H9 (cell line): ENCODE results near the gene MBTD1. TPM values are rescaled to one million over a fixed set of nuclear protein-coding genes. Genes with fewer than 3 reads are reported as not detected.

Experiments
- DNase-seq: peaks from one replicate; pipeline ENCODE4 v3.0.0-alpha.2; 2017
- H2AFZ ChIP-seq: one replicate; pipeline ENCODE4 v1.6.1; 2013; ENCODE audit warnings: mild to moderate bottlenecking, low read length, control low read depth, moderate library complexity
- H2AK5ac ChIP-seq: 2 replicates; pipeline ENCODE4 v1.6.1; 2013; ENCODE audit warnings: low read length, control low read depth, mixed read lengths; ENCODE audit not compliant: insufficient read length
- H2BK120ac ChIP-seq: one replicate; pipeline ENCODE4 v1.6.1; 2013; ENCODE audit warnings: low read depth, mild to moderate bottlenecking, low read length, control low read depth, inconsistent platforms; ENCODE audit not compliant: poor library complexity, severe bottlenecking
- H2BK12ac ChIP-seq: 2 replicates; pipeline ENCODE4 v1.6.1; 2013; ENCODE audit warnings: low read length, control low read depth, mixed read lengths, low read depth; ENCODE audit not compliant: insufficient read length
- H2BK15ac ChIP-seq: 2 replicates; pipeline ENCODE4 v1.6.1; 2013; ENCODE audit warnings: low read depth, low read length, control low read depth
- H2BK20ac ChIP-seq: one replicate; pipeline ENCODE4 v1.6.1; 2013; ENCODE audit warnings: low read depth, mild to moderate bottlenecking, low read length, control low read depth, inconsistent platforms; ENCODE audit not compliant: poor library complexity, severe bottlenecking
- H2BK5ac ChIP-seq: 2 replicates; pipeline ENCODE4 v1.6.1; 2013; ENCODE audit warnings: low read length, control low read depth, mixed read lengths; ENCODE audit not compliant: insufficient read length
- H3K14ac ChIP-seq: 2 replicates; pipeline ENCODE4 v1.6.1; 2013; ENCODE audit warnings: low read length, control low read depth; ENCODE audit not compliant: insufficient read depth
- H3K18ac ChIP-seq: 2 replicates; pipeline ENCODE4 v1.6.1; 2013; ENCODE audit warnings: low read depth, mild to moderate bottlenecking, mixed read lengths, low read length, control low read depth; ENCODE audit not compliant: insufficient read length
- H3K23ac ChIP-seq: 2 replicates; pipeline ENCODE4 v1.6.1; 2013; ENCODE audit warnings: low read length, control low read depth, mixed read lengths, low read depth; ENCODE audit not compliant: insufficient read length
- H3K23me2 ChIP-seq: 2 replicates; pipeline ENCODE4 v1.6.1; 2013; ENCODE audit warnings: low read depth, mild to moderate bottlenecking, mixed read lengths, low read length, control low read depth; ENCODE audit not compliant: insufficient read length, poor library complexity, severe bottlenecking
- H3K27ac ChIP-seq: 2 replicates; pipeline ENCODE4 v1.5.1; 2013; ENCODE audit warnings: low read length, control low read depth, mixed read lengths, low read depth; ENCODE audit not compliant: insufficient read length
- H3K27me3 ChIP-seq: 2 replicates; pipeline ENCODE4 v1.6.1; 2013; ENCODE audit warnings: low read length, control low read depth, inconsistent platforms; ENCODE audit not compliant: insufficient read depth
- H3K4ac ChIP-seq: 2 replicates; pipeline ENCODE4 v1.6.1; 2013; ENCODE audit warnings: low read depth, mild to moderate bottlenecking, control low read depth, inconsistent platforms, low read length, moderate library complexity
- H3K4me1 ChIP-seq: 2 replicates; pipeline ENCODE4 v1.6.1; 2013; ENCODE audit warnings: low read length, control low read depth, inconsistent platforms; ENCODE audit not compliant: insufficient read depth
- H3K4me2 ChIP-seq: 2 replicates; pipeline ENCODE4 v1.6.1; 2013; ENCODE audit warnings: low read length, control low read depth, mixed read lengths; ENCODE audit not compliant: insufficient read length, insufficient read depth
- H3K56ac ChIP-seq: 2 replicates; pipeline ENCODE4 v1.6.1; 2013; ENCODE audit warnings: low read depth, mild to moderate bottlenecking, mixed read lengths, low read length, control low read depth; ENCODE audit not compliant: insufficient read length
- H3K79me1 ChIP-seq: 2 replicates; pipeline ENCODE4 v1.6.1; 2013; ENCODE audit warnings: low read depth, mild to moderate bottlenecking, moderate library complexity, low read length, control low read depth, inconsistent platforms; ENCODE audit not compliant: insufficient read depth, poor library complexity, severe bottlenecking
- H3K79me2 ChIP-seq: 2 replicates; pipeline ENCODE4 v1.6.1; 2013; ENCODE audit warnings: low read length, control low read depth, inconsistent platforms; ENCODE audit not compliant: insufficient read depth
- H3K9ac ChIP-seq: 2 replicates; pipeline ENCODE4 v1.6.1; 2013; ENCODE audit warnings: low read length, control low read depth, mixed read lengths; ENCODE audit not compliant: insufficient read length; ENCODE audit errors: extremely low read depth
- H3K9me3 ChIP-seq: one replicate; pipeline ENCODE4 v1.6.1; 2013; ENCODE audit warnings: low read depth, low read length, inconsistent platforms; ENCODE audit not compliant: control insufficient read depth
- H3T11ph ChIP-seq: one replicate; pipeline ENCODE4 v1.6.1; 2013; ENCODE audit warnings: mild to moderate bottlenecking, low read length, control low read depth, inconsistent platforms
- H4K20me1 ChIP-seq: one replicate; pipeline ENCODE4 v1.6.1; 2013; ENCODE audit not compliant: control insufficient read depth, insufficient read length, insufficient read depth
- H4K5ac ChIP-seq: 2 replicates; pipeline ENCODE4 v1.6.1; 2013; ENCODE audit warnings: low read depth, mild to moderate bottlenecking, mixed read lengths, low read length, control low read depth; ENCODE audit not compliant: insufficient read length
- H4K8ac ChIP-seq: replicated peaks from 2 replicates; pipeline ENCODE4 v1.6.1; 2013; ENCODE audit warnings: low read length, control low read depth, mixed read lengths, low read depth; ENCODE audit not compliant: insufficient read length
- H4K91ac ChIP-seq: 2 replicates; pipeline ENCODE4 v1.6.1; 2013; ENCODE audit warnings: low read depth, mild to moderate bottlenecking, moderate library complexity, mixed read lengths, low read length, control low read depth; ENCODE audit not compliant: insufficient read length
- H3K27ac Mint-ChIP-seq, 3 experiments: 2 replicates in 2 of 3; 3 replicates in 1 of 3; pipeline ENCODE4 v1.8.0; 2020 to 2021; ENCODE audit warnings: mixed read lengths in 3 of 3, mild to moderate bottlenecking in 1 of 3, moderate library complexity in 1 of 3
- H3K27me3 Mint-ChIP-seq: 2 replicates; pipeline ENCODE4 v1.8.0; 2021; ENCODE audit warnings: low read depth, mild to moderate bottlenecking, moderate library complexity, mixed read lengths
- H3K36me3 Mint-ChIP-seq, 3 experiments: 2 replicates in 2 of 3; 3 replicates in 1 of 3; pipeline ENCODE4 v1.8.0; 2020 to 2021; ENCODE audit warnings: low read depth in 3 of 3, mixed read lengths in 3 of 3; ENCODE audit not compliant: insufficient read depth in 1 of 3
- H3K4me1 Mint-ChIP-seq, 2 experiments: 2 replicates each; pipeline ENCODE4 v1.8.0; 2020; ENCODE audit warnings: mixed read lengths in 2 of 2
- H3K4me3 Mint-ChIP-seq, 2 experiments: 2 replicates in 1 of 2; 3 replicates in 1 of 2; pipeline ENCODE4 v1.8.0; 2020 to 2021; ENCODE audit warnings: mild to moderate bottlenecking in 2 of 2, mixed read lengths in 2 of 2, moderate library complexity in 1 of 2
- H3K9me3 Mint-ChIP-seq, 2 experiments: 2 replicates in 1 of 2; 3 replicates in 1 of 2; pipeline ENCODE4 v1.8.0; 2020; ENCODE audit warnings: mild to moderate bottlenecking in 2 of 2, mixed read lengths in 2 of 2, moderate library complexity in 1 of 2
- WGBS: extraction: QIAGEN DNeasy Blood & Tissue Kit; methylation state at CpG from one replicate; pipeline ENCODE4 v1.1.7; 2013; ENCODE audit warnings: missing lambda C conversion rate, low lambda C conversion rate, mixed read lengths; ENCODE audit not compliant: insufficient read length; ENCODE audit errors: extremely low coverage; 5-methylcytosine and 5-hydroxymethylcytosine counted together
- total RNA-seq: library from RNA; stranded (reverse); gene quantifications from 2 replicates; pipeline ENCODE4 v1.2.1, GENCODE V29; 2021
- TF ChIP-seq, protein P1 (sequence below): fragments of 200-600 bp; sonication (generic); conservative IDR thresholded peaks from 3 replicates; pipeline ENCODE4 v1.8.0; 2021; ENCODE audit warnings: antibody characterized with exemption, mild to moderate bottlenecking

Gene MBTD1
- total RNA-seq, 1 experiment from 2014 or later = 49.6 TPM

DNA sequence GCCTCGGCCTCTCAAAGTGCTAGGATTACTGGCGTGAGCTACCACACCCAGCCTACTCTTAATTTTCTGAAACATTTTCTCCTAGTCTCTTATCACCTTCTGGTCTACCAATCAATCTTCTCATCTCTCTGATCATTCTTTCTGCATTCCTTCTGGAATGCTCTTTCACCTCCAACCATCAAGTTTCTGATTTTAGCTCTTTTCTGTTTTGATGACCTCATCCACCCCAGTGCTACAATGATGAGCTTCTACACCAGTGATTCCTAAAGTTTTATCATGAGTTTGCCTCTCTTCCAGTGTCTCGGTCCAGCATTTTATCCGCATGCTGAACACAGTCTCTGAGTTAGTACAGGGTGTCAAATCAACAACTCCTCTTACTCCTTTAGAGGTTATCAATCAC is 62.1 kb downstream of the MBTD1 start:
- no peak for DNase-seq
- no peak overlapping the region for H3K18ac ChIP-seq
- no peak overlapping the region for H3K9ac ChIP-seq
- WGBS = no CpG with 5 or more reads among the region's 4 CpGs
- H3K4me1 ChIP-seq = no peaks in the 10 kb centered on the region
- H3K79me2 ChIP-seq = no peaks in the 10 kb centered on the region
- no peak overlapping the region for H4K5ac ChIP-seq
- no peak overlapping the region for H3K4ac ChIP-seq
- no peak overlapping the region for H2AK5ac ChIP-seq
- no peak overlapping the region for H3K23ac ChIP-seq
- H3K9me3 ChIP-seq = no peaks in the 10 kb centered on the region
- no peaks in the 10 kb centered on the region for H3K27me3 ChIP-seq
- no peak overlapping the region for H3K4me2 ChIP-seq
- Mint-ChIP-seq H3K4me3 (no peak overlapping the region), H3K9me3 (no peaks in the 10 kb centered on the region), H3K36me3 (peaks cover 12 to 73% (median 63%) of the 10 kb centered on the region in 3 experiments; a peak in 6 of 7 replicates), H3K27ac (peak overlapping the region in 2 of 3 experiments; percentile 5 to 34; a peak in 2 of 7 replicates), H3K27me3 (no peaks in the 10 kb centered on the region), H3K4me1 (no peaks in the 10 kb centered on the region)
- H2AFZ ChIP-seq = no peak overlapping the region
- no peaks in the 10 kb centered on the region for H3K79me1 ChIP-seq
- H4K8ac ChIP-seq = no peak overlapping the region
- H3K14ac ChIP-seq = no peak overlapping the region
- no peak overlapping the region for H3K56ac ChIP-seq
- no peak overlapping the region for H2BK5ac ChIP-seq
- H4K91ac ChIP-seq = no peak overlapping the region
- no peak overlapping the region for H3K27ac ChIP-seq
- H2BK12ac ChIP-seq = no peak overlapping the region
- H2BK20ac ChIP-seq = no peak overlapping the region
- TF ChIP-seq, protein P1, sequence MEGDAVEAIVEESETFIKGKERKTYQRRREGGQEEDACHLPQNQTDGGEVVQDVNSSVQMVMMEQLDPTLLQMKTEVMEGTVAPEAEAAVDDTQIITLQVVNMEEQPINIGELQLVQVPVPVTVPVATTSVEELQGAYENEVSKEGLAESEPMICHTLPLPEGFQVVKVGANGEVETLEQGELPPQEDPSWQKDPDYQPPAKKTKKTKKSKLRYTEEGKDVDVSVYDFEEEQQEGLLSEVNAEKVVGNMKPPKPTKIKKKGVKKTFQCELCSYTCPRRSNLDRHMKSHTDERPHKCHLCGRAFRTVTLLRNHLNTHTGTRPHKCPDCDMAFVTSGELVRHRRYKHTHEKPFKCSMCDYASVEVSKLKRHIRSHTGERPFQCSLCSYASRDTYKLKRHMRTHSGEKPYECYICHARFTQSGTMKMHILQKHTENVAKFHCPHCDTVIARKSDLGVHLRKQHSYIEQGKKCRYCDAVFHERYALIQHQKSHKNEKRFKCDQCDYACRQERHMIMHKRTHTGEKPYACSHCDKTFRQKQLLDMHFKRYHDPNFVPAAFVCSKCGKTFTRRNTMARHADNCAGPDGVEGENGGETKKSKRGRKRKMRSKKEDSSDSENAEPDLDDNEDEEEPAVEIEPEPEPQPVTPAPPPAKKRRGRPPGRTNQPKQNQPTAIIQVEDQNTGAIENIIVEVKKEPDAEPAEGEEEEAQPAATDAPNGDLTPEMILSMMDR = no peak
- H4K20me1 ChIP-seq = no peaks in the 10 kb centered on the region
- no peak overlapping the region for H3T11ph ChIP-seq
- no peaks in the 10 kb centered on the region for H3K23me2 ChIP-seq
- no peak overlapping the region for H2BK120ac ChIP-seq
- no peak overlapping the region for H2BK15ac ChIP-seq
